ENCODE results near the gene LAMC1.
"Not testable (repeated sequence)": the region's sequence is repeated elsewhere in the genome, so short reads cannot be mapped to it uniquely, and the experiment has no call there.

The LAMC1 gene

GRCh38 chr1:183043872-183044854 is 20.9 kb downstream of the LAMC1 start:
- DNase-seq (ENCODE audit: low spot score) = no peak

GRCh38 chr1:183044893-183045649 is 21.9 kb downstream of the LAMC1 start:
- DNase-seq (ENCODE audit: low spot score) = no peak

DNA sequence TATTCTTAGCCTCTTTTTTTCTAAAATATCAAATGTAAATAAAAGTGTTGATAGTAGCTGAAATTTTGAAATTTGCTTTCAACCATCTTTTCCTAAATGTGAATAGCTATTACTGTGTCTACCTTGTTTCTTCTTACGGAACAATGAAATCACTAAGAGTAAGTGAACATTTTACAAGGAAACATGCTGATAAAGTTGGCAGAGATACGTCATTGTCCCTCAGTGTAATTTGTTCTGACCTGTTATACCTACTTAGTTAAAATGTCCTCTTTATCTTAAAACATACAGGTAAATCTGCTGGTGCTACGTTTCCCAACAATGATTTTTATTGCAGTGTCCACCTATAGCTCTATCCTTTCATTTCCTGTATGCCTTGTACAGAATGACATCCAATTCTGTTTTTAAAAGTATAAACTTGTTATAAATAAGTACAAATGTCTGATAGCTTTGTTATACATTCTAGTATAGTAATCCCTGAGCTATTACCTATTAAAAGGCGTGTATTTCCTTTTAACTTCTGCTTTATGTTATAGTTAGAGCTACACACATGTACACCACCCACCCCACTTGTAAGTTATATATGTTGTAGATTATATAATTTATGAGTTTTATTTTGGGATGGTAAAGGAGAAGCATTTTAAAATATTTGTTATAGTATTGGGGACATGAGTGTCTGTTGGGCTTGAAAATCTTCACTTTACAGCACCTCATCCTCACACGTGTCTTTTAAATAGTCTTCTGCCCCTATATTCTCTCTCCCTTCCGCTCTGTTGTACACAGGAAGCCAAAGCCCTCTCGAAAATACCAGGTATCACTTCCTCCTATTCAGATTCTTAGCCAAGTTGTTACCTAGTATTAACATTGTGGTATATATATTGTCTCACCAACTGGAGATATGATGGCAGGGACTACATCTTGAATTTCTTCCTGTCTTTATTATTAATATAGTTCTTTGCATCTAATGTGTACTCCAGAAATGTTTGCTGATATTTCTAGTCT is 25.2 kb downstream of the LAMC1 start:
- DNase-seq (ENCODE audit: low spot score) = no peak

DNA sequence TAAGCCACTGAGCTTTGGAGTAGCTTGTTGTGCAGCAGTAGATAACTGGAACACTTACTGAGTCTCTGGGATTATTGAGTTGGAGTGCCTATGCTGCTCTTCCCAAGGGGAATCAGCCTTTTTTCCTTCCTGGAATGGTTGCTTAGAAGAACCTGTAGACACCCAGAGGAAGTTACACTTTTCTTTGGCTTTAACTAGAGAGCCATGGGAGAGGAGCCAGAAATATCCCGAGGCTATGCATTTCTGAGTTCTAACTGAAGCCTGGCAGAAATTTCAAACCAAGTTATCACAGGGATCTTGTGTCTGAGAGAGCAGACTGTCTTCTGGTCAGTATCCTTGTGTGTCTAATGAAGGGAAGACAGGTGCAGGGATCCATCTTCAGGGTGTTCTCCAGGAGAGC is 28.3 kb downstream of the LAMC1 start:
- DNase-seq (ENCODE audit: low spot score) = no peak

- no peak for DNase-seq (ENCODE audit: low spot score)
Observed at GRCh38 chr1:183052861-183053260, 29.6 kb downstream of the LAMC1 start.

DNA sequence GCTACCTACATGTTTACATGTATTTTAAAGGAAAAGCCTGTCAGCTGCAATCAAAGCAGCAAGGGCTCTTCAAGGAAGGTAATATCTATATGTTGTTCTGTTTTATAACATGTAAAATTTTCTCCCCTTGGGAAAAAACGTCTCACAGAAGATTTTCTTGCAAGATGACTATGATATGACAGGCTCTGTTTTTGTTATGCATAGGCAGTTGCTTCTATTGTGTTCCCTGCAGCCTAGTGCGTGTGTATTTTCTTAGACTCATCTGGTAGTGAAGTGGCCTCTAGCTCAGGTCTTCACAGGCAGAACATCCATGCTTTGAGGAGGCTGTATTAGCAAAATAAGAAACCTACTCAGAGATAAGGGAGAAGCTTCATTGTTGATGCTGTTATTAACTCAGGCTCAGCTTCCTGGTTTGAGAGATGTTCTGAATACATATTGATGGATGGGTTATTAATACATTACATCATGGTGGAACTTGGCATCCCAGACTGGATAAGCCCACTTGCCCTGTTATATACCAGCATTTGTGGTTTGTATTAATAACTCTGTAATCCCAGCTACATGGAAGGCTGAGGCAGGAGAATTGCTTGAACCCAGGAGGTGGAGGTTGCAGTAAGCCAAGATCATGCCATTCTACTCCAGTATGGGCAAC is 35.8 kb downstream of the LAMC1 start:
- no peak for DNase-seq (ENCODE audit: low spot score)

GRCh38 chr1:183061194-183061593 is 38.0 kb downstream of the LAMC1 start:
- DNase-seq (ENCODE audit: low spot score) = no peak

DNA sequence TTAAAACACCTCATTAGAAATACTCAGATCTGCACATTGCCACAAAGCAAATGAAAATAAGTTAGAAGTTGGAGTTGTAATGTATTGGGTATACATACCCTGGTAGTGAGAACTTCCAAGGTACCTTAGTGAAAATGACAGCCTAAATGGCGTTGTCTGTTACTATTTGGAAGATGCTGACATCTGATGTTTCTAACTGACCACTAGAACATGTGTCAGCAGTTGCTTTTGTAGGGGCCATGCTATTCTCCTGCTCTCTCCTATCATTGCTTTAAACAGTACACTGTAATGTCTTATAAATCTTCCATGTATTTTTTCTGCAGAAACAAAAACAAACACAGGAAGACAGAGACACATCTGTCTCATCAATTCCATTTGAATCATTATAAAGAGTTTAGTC is 40.1 kb downstream of the LAMC1 start:
- no peak for DNase-seq (ENCODE audit: low spot score)

DNA sequence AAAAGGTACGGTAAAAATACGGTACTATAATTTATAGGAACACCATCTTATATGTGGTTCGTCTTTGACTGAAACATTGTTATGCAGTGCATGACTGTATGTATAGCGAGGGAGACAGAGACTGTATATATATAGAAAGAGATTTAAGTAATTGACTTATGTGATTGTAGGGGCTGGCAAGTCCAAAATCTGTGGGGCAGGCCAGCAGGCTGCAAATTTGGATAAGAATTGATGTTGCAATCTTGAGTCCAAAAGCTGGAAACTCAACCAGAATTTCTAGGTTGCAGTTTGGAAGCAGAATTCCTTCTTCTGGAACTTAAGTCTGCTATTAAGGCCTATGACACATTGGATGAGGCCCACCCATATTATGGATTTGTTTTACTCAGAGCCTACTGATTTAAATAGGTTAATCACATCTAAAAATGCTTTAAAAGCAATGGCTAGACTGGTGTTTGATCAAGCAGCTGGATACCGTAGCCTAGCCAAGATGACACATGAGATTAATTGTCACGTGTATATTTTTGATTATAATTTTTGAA is 42.0 kb downstream of the LAMC1 start:
- no peak for DNase-seq (ENCODE audit: low spot score)

- not testable (repeated sequence) for DNase-seq (ENCODE audit: low spot score)
Observed at GRCh38 chr1:183066432-183066831, 43.2 kb downstream of the LAMC1 start.

GRCh38 chr1:183069562-183070216 is 46.5 kb downstream of the LAMC1 start:
- no peak for DNase-seq (ENCODE audit: low spot score)

DNA sequence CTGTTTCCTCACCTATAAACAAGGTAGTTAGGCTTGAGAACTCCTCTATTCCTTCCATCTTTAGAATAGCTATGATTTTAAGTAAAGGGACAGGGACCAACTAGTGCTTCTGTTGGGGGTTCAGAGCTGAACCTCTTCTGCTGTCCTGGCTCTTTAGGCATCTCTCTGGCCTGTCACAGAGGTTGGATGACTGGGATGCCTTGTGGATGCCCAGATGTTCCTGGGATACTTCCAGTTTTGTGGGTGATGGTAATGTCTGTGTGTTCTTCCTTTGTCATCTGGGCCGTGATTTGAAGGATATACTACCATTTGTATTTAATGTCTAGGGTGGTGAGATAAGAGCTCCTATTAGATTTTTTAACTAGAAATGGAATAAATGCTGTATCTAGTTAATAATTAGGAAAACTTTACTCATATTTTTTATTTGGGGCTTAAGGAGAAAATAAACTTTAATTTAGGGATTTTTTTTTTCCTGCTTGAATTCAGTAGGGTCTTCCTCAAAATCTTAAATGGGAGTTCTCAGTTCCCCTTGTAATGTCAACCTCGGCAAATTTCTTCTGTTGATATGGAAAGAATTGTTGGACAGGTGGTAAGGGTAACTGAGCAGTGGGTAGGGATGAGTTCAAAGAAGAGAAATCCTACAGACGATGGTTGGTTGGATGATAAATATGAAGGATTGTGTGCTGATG is 47.2 kb downstream of the LAMC1 start:
- DNase-seq (ENCODE audit: low spot score) = no peak

DNA sequence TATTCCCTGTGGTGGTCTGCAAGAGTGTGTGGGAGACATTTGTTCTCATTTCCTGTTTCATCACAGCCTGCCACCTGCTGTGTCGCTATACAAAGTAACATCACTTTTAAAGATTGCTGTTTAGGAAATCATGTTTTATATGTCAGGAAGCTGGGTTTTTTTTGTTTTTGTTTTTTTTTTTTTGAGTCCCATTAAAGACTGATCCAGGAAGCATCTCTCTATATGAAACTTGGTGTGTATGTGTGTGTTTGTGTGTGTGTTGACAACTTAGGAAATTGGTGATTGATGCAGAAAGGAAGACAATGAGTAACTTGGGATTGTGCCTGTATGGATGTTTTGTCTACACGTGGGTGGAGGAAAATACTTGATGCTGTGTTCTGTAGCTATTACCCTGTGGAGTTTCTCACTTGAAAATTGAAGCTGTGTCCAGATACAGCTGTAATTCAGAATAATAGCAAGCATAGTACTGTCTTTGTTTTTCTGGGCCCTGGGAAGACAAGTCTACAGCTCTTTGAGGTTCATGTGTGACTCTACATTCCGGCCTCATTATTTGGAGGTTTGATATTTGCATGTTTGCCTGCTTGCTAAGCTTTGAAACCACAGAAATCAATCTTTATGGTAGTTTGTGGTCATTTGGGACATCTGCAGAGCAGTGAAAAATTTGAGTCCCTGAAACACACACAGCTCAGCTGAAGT is 47.9 kb downstream of the LAMC1 start:
- DNase-seq (ENCODE audit: low spot score) = no peak

- not testable (repeated sequence) for DNase-seq (ENCODE audit: low spot score)
Observed at GRCh38 chr1:183072595-183072994, 49.4 kb downstream of the LAMC1 start.

DNA sequence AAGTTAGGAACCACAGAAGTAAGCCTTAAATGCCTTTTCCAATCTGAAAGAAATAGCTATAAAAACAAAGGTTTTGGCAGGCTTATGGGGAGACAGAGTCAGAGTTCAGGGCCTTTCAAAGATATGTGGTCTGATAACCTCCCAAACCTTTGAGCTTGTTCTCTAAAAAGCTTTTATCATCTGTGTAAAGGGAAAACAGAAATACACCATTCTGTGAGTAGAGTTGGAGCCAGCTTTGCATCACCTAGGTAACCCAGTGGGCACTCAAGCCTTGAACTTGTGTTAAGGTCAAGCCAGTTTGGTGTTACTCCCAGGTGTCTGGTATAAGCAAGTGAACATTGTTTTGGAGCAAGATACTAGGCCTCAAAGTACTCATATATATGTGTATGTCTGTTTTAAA is 50.1 kb downstream of the LAMC1 start:
- DNase-seq (ENCODE audit: low spot score) = no peak

DNA sequence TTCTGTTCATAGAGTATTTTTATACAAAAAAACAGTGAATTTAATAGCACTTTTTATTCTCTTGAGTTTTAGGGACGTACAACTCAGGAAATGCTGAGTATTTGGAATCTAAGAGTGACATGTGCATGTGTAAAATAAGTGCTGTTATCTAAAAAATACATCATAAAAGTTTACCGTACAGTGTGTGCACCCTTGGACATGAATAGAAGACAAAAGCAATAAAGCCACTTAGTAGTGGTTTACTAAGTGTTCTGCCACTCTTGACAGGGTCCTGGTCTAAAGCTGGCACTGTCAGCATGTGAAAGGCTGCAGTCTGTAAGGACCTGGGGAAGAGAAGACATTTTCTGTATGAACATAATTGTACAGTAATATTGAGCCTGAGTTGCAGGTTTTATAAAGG is 51.0 kb downstream of the LAMC1 start:
- DNase-seq (ENCODE audit: low spot score) = no peak

DNA sequence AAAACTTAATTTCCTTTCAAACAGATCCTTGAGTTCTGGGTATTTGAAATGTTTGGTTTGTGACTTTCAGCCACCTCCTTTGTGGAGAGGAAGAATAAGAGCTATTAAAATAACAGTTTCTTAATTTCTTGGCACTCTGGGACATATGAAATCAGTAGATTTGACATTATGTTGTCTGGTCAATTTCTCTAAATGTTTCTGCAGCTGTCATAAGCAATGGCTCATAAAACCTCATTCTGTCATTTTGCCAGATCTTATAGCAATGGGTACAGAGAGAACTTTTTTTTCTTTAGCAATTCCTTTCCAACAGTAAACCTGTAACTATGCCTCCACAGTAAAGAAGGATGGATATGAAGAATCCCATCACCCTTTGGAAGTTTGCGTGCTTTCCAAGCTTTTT is 52.6 kb downstream of the LAMC1 start:
- no peak for DNase-seq (ENCODE audit: low spot score)

- DNase-seq (ENCODE audit: low spot score) = no peak
Observed at GRCh38 chr1:183077097-183077496, 53.9 kb downstream of the LAMC1 start.

GRCh38 chr1:183079712-183080388 is 56.6 kb downstream of the LAMC1 start:
- DNase-seq (ENCODE audit: low spot score) = no peak
